WTC11 (cell line): ENCODE measurements around the gene MTARC1. TPM values are rescaled to one million over a fixed set of nuclear protein-coding genes. Genes with fewer than 3 reads are reported as not detected.
A peak's percentile ranks its signal among the peaks of the same experiment; 100 is the strongest.

Experiments
- ATAC-seq: fragments of 200-7000 bp; cut with Tn5 transposase; 2 replicates; pipeline ENCODE4 v1.10.0; 2021; ENCODE audit warnings: mild to moderate bottlenecking, moderate library complexity
- CTCF ChIA-PET: fragments of 300-600 bp; sonication (Branson Sonifier 250); formaldehyde crosslinking; loops from one replicate; lab custom pipeline; 2021; ENCODE audit warnings: antibody characterized with exemption; lab: Charles Lee
- POLR2A ChIA-PET: fragments of 350-600 bp; sonication (Branson Sonifier 250); formaldehyde crosslinking; loops from one replicate; lab custom pipeline; 2021; ENCODE audit warnings: antibody characterized with exemption; lab: Charles Lee
- DNase-seq: peaks from one replicate; pipeline ENCODE4 v3.0.0; 2021; ENCODE audit warnings: low spot score
- H3K27ac Mint-ChIP-seq: 2 replicates; pipeline ENCODE4 v1.8.0; 2021; ENCODE audit warnings: mixed read lengths
- H3K27me3 Mint-ChIP-seq: 2 replicates; pipeline ENCODE4 v1.8.0; 2021; ENCODE audit warnings: low read depth, mild to moderate bottlenecking, moderate library complexity, mixed read lengths
- H3K36me3 Mint-ChIP-seq: 2 replicates; pipeline ENCODE4 v1.8.0; 2021; ENCODE audit warnings: mixed read lengths
- H3K4me1 Mint-ChIP-seq: 2 replicates; pipeline ENCODE4 v1.8.0; 2022; ENCODE audit warnings: mixed read lengths
- H3K4me3 Mint-ChIP-seq: 2 replicates; pipeline ENCODE4 v1.8.0; 2021; ENCODE audit warnings: mild to moderate bottlenecking, moderate library complexity, mixed read lengths
- H3K9me3 Mint-ChIP-seq: 2 replicates; pipeline ENCODE4 v1.8.0; 2021; ENCODE audit warnings: mixed read lengths
- ATF2 ChIP-seq: sonication (generic); formaldehyde crosslinking; IDR thresholded peaks from 2 replicates; pipeline ENCODE4 v1.8.1; 2022; ENCODE audit warnings: low read depth, missing genetic modification reagents, borderline replicate concordance
- ATF6 ChIP-seq: sonication (generic); formaldehyde crosslinking; IDR thresholded peaks from 2 replicates; pipeline ENCODE4 v1.8.1; 2023; ENCODE audit warnings: mild to moderate bottlenecking, missing genetic modification reagents
- CDX4 ChIP-seq: fragments of 250-450 bp; sonication (Bioruptor Pico); IDR thresholded peaks from 2 replicates; pipeline ENCODE4 v1.9.0; 2021; ENCODE audit warnings: moderate library complexity, mild to moderate bottlenecking, inconsistent platforms, borderline replicate concordance
- E2F4 ChIP-seq: sonication (generic); formaldehyde crosslinking; IDR thresholded peaks from 2 replicates; pipeline ENCODE4 v1.8.1; 2022; ENCODE audit warnings: low read depth, mild to moderate bottlenecking, moderate library complexity, missing genetic modification reagents, borderline replicate concordance
- ELF4 ChIP-seq: sonication (generic); formaldehyde crosslinking; IDR thresholded peaks from 2 replicates; pipeline ENCODE4 v1.8.1; 2022; ENCODE audit warnings: low read depth, mild to moderate bottlenecking, moderate library complexity, missing genetic modification reagents
- EMX1 ChIP-seq: fragments of 250-450 bp; sonication (Bioruptor Pico); IDR thresholded peaks from 2 replicates; pipeline ENCODE4 v1.8.0; 2021; ENCODE audit warnings: mild to moderate bottlenecking
- ETV6 ChIP-seq: sonication (generic); formaldehyde crosslinking; IDR thresholded peaks from 2 replicates; pipeline ENCODE4 v1.8.1; 2022; ENCODE audit warnings: mild to moderate bottlenecking, missing genetic modification reagents
- GRHL2 ChIP-seq: fragments of 250-450 bp; sonication (Bioruptor Pico); IDR thresholded peaks from 2 replicates; pipeline ENCODE4 v1.8.0; 2022; ENCODE audit warnings: mild to moderate bottlenecking, moderate library complexity; ENCODE audit not compliant: insufficient replicate concordance, severe bottlenecking
- MLX ChIP-seq: sonication (generic); formaldehyde crosslinking; IDR thresholded peaks from 2 replicates; pipeline ENCODE4 v1.8.1; 2023; ENCODE audit warnings: mild to moderate bottlenecking, missing genetic modification reagents, moderate library complexity
- NFE2L1 ChIP-seq: sonication (generic); formaldehyde crosslinking; IDR thresholded peaks from 2 replicates; pipeline ENCODE4 v1.8.1; 2023; ENCODE audit warnings: missing genetic modification reagents
- NFYB ChIP-seq: sonication (generic); formaldehyde crosslinking; conservative IDR thresholded peaks from 2 replicates; pipeline ENCODE4 v1.8.0; 2022; ENCODE audit warnings: low read depth, missing genetic modification reagents
- PREB ChIP-seq: sonication (generic); formaldehyde crosslinking; IDR thresholded peaks from 2 replicates; pipeline ENCODE4 v1.8.1; 2022; ENCODE audit warnings: mild to moderate bottlenecking, missing genetic modification reagents, moderate library complexity, borderline replicate concordance
- SMAD3 ChIP-seq: sonication (generic); formaldehyde crosslinking; IDR thresholded peaks from 2 replicates; pipeline ENCODE4 v1.8.0; 2022; ENCODE audit warnings: missing genetic modification reagents, mild to moderate bottlenecking, borderline replicate concordance
- ZNF425 ChIP-seq: fragments of 250-450 bp; sonication (Bioruptor Pico); conservative IDR thresholded peaks from 2 replicates; pipeline ENCODE4 v1.9.0; 2021; ENCODE audit warnings: mild to moderate bottlenecking
- total RNA-seq: library from RNA; stranded (reverse); gene quantifications from 3 replicates; pipeline ENCODE4 v1.2.3, GENCODE V29; 2021

Gene MTARC1
- total RNA-seq, 1 experiment from 2014 or later = 25.8 TPM

- ATAC-seq = no peak
- 0 out of 2 replicates have a peak overlapping the region, but pooled peaks have one; percentile 53 for H3K27ac Mint-ChIP-seq
These were observed 16.3 kb upstream of the MTARC1 start for GRCh38 chr1:220770245-220770913.

GRCh38 chr1:220772846-220773245, 13.9 kb upstream of the MTARC1 start:
- no peak overlapping the region for H3K27ac Mint-ChIP-seq
- ATAC-seq (no peak), DNase-seq (no peak)
- CTCF ChIA-PET = interaction anchor here (0.6 to 0.8 kb wide), 3 partner anchors 13 to 492 kb away, joined by 3 to 4 read pairs (median 4); no protein-coding TSS in a partner anchor
- POLR2A ChIA-PET = no interaction called here
- no peaks in the 10 kb centered on the region for H3K27me3 Mint-ChIP-seq
- TF ChIP-seq ATF6 = no peak
- no peak for TF ChIP-seq SMAD3
- no peak for TF ChIP-seq E2F4 (CRISPR knock-in tag)
- TF ChIP-seq ZNF425 (CRISPR knock-in tag) = no peak
- no peak for TF ChIP-seq ATF2 (CRISPR knock-in tag)
- no peak for TF ChIP-seq EMX1
- no peak for TF ChIP-seq ELF4
- no peak for TF ChIP-seq NFE2L1
- TF ChIP-seq NFYB (CRISPR knock-in tag) = no peak
- no peak for TF ChIP-seq CDX4
- peaks cover 5% of the 10 kb centered on the region for H3K36me3 Mint-ChIP-seq
- no peak overlapping the region for H3K4me3 Mint-ChIP-seq
- no peaks in the 10 kb centered on the region for H3K9me3 Mint-ChIP-seq
- peaks cover 14% of the 10 kb centered on the region for H3K4me1 Mint-ChIP-seq

More at GRCh38 chr1:220770245-220770913, 16.3 kb upstream of the MTARC1 start:
- CTCF ChIA-PET = no interaction called here
- Mint-ChIP-seq H3K36me3 (peaks cover 5% of the 10 kb centered on the region), H3K27me3 (no peaks in the 10 kb centered on the region), H3K4me1 (peaks cover 7% of the 10 kb centered on the region), H3K4me3 (no peak overlapping the region), H3K9me3 (no peaks in the 10 kb centered on the region)
- DNase-seq = no peak
- POLR2A ChIA-PET = no interaction called here
- TF ChIP-seq PREB (CRISPR knock-in tag) (no peak), ETV6 (CRISPR knock-in tag) (no peak), MLX (CRISPR knock-in tag) (no peak), CDX4 (no peak), GRHL2 (CRISPR knock-in tag) (no peak)
